LNCAP (cell line): Measurements from ENCODE around the gene LRP2.

Experiments
- CTCF ChIP-seq: fragments of 450-650 bp; IDR thresholded peaks from 2 replicates; pipeline ENCODE4 v1.5.1; 2017; ENCODE audit warnings: mild to moderate bottlenecking

The LRP2 gene

GRCh38 chr2:169105476-169105875, 256.9 kb downstream of the LRP2 start:
- no peak for TF ChIP-seq CTCF

DNA sequence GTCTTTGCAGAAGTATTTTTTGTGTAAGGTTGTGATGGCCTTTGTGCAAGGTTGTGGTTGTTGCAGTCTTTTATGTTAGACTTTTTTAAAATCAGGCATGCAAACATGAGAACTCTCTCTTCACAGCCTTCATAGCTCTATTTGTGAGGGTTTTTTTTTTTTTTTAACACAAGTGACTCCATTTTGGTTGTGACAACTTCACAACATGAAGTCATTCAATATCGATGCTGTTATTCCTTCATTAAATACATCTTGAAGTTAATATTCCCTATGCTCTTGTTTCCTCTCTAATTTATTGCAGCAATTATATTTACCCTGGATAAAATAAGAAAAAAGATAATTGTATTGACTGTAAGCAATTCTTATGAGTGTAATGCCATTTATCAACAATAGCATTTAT, 257.5 kb downstream of the LRP2 start:
- no peak for TF ChIP-seq CTCF

GRCh38 chr2:169095621-169096105, 266.7 kb downstream of the LRP2 start:
- TF ChIP-seq CTCF: no peak

- no peak for TF ChIP-seq CTCF
Measured at GRCh38 chr2:169094676-169095075, 267.7 kb downstream of the LRP2 start.

- TF ChIP-seq CTCF: no peak
Measured at GRCh38 chr2:169093535-169093934, 268.8 kb downstream of the LRP2 start.

DNA sequence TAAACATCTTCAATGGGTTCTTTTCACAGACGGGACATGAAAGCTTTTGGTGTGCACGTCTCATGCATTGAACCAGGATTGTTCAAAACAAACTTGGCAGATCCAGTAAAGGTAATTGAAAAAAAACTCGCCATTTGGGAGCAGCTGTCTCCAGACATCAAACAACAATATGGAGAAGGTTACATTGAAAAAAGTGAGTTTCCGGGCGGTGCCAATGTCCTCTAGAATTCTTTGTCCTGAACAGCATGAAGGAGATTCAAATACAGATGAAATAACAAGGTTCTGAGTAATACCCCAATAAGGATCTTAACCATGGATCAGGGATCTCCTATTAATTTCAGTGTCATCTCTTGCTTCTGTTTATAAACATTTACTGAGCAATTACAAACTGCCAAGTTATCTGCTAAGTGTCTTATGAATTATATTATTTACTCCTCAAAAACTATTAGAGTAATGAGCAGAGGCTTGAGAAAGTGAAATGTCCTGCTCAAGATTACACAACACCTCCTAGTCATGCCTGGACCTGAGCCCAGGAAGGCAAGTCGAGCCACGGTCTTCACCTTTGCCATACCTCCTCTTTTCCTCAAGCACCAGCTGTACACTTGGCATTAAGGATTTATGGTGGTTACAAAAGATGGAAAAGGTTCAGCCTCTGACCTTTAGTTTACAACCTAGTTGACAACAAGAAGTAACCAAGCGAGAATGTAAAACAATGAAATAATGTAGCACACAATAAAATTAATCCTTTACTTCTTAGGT, 270.4 kb downstream of the LRP2 start:
- TF ChIP-seq CTCF: no peak

GRCh38 chr2:169091256-169091655, 271.1 kb downstream of the LRP2 start:
- no peak for TF ChIP-seq CTCF
